GM12878 (cell line): ENCODE results near the gene NCBP1. TPM values are rescaled to one million over a fixed set of nuclear protein-coding genes. Genes with fewer than 3 reads are reported as not detected.

Experiments used
- ATAC-seq: fragments of 200-7000 bp; cut with Tn5 transposase; 3 replicates; pipeline ENCODE4 v1.9.1; 2020; ENCODE audit warnings: mild to moderate bottlenecking, moderate library complexity
- Bru-seq: library from RNA; stranded (reverse); fragments of 400-500 nt; gene quantifications from one replicate; lab custom pipeline; 2021; lab: Mats Ljungman, UMichigan
- BruChase-seq, 2 experiments: library from RNA; stranded (reverse); fragments of 400-500 nt; gene quantifications; one replicate each; lab custom pipeline; 2021; lab: Mats Ljungman, UMichigan
- BruUV-seq: library from RNA; stranded (reverse); fragments of 400-500 nt; replicated peaks from 2 replicates; lab custom pipeline; 2021; lab: Mats Ljungman, UMichigan
- CTCF ChIA-PET: fragments of 300-600 bp; sonication (Branson Sonifier 250); formaldehyde crosslinking; extraction: SDS; loops from one replicate; lab custom pipeline; 2021; ENCODE audit warnings: inconsistent platforms; lab: Yijun Ruan, JAX
- POLR2A ChIA-PET: fragments of 350-600 bp; formaldehyde crosslinking; extraction: SDS; loops from one replicate; lab custom pipeline; 2021; ENCODE audit warnings: inconsistent platforms; lab: Charles Lee
- RAD21 ChIA-PET: fragments of 300-600 bp; sonication (Branson Sonifier 250); formaldehyde crosslinking; loops from one replicate; lab custom pipeline; 2023; ENCODE audit warnings: antibody characterized with exemption; ENCODE audit not compliant: unreplicated experiment; lab: Charles Lee
- SMC1A ChIA-PET: fragments of 300-600 bp; sonication (Branson Sonifier 250); formaldehyde crosslinking; loops from one replicate; lab custom pipeline; 2023; ENCODE audit not compliant: unreplicated experiment, uncharacterized antibody; lab: Charles Lee
- DNase-seq: peaks from one replicate; pipeline ENCODE4 v3.0.0-alpha.2; 2011; ENCODE audit warnings: low read depth, low spot score
- FAIRE-seq: peaks from 3 replicates; lab custom pipeline; 2011; peaks lifted over from hg19 to GRCh38; lab: Jason Lieb, UNC
- H2AFZ ChIP-seq: 2 replicates; pipeline ENCODE4 v1.6.0; 2011; ENCODE audit warnings: low read depth, low read length, control low read depth; ENCODE audit not compliant: control insufficient read depth
- H3K27ac ChIP-seq: 2 replicates; pipeline ENCODE4 v1.5.1; 2011; ENCODE audit warnings: control low read depth; ENCODE audit not compliant: control insufficient read depth, insufficient read depth
- H3K27me3 ChIP-seq, 2 experiments: replicated peaks in 1 of 2; 2 replicates each; pipeline versions ENCODE4 v1.6.0 to v1.6.1; 2011; ENCODE audit warnings: low read length in 1 of 2; ENCODE audit not compliant: control insufficient read depth in 2 of 2, insufficient read depth in 2 of 2
- H3K36me3 ChIP-seq, 2 experiments: 2 replicates each; pipeline ENCODE4 v1.5.1; 2011; ENCODE audit warnings: low read length in 1 of 2; ENCODE audit not compliant: control insufficient read depth in 2 of 2, insufficient read depth in 2 of 2
- H3K4me1 ChIP-seq: 2 replicates; pipeline ENCODE4 v1.6.1; 2011; ENCODE audit warnings: mild to moderate bottlenecking, low read length, moderate library complexity, mixed read lengths; ENCODE audit not compliant: control insufficient read depth, insufficient read depth
- H3K4me2 ChIP-seq: 2 replicates; pipeline ENCODE4 v1.6.0; 2011; ENCODE audit warnings: control low read depth; ENCODE audit not compliant: control insufficient read depth, insufficient read depth
- H3K4me3 ChIP-seq: fragments of 200-600 bp; sonication (generic); 2 replicates; pipeline ENCODE4 v1.5.1; 2016
- H3K79me2 ChIP-seq: 2 replicates; pipeline ENCODE4 v1.6.0; 2011; ENCODE audit warnings: low read length; ENCODE audit not compliant: control insufficient read depth, insufficient read depth
- H3K9ac ChIP-seq: 2 replicates; pipeline ENCODE4 v1.8.0; 2011; ENCODE audit warnings: low read length, control low read depth, mixed read lengths; ENCODE audit not compliant: control insufficient read depth, insufficient read depth
- H3K9me3 ChIP-seq: replicated peaks from 3 replicates; pipeline ENCODE4 v1.5.1; 2011; ENCODE audit warnings: mild to moderate bottlenecking, low read length; ENCODE audit not compliant: control insufficient read depth, insufficient read depth
- H4K20me1 ChIP-seq: 2 replicates; pipeline ENCODE4 v1.6.0; 2011; ENCODE audit not compliant: control insufficient read depth, insufficient read depth
- EED ChIP-seq: sonication (generic); IDR thresholded peaks from 2 replicates; pipeline ENCODE4 v1.6.1; 2016; ENCODE audit warnings: antibody characterized with exemption, low read depth
- MEF2B ChIP-seq: fragments of 450-650 bp; IDR thresholded peaks from 2 replicates; pipeline ENCODE4 v1.6.1; 2018; ENCODE audit warnings: mild to moderate bottlenecking, moderate library complexity; ENCODE audit not compliant: partially characterized antibody, poor library complexity, severe bottlenecking
- MTA2 ChIP-seq: fragments of 450-650 bp; IDR thresholded peaks from 2 replicates; pipeline ENCODE4 v1.6.1; 2016; ENCODE audit warnings: low read depth, mild to moderate bottlenecking, moderate library complexity
- MYB ChIP-seq: fragments of 150-350 bp; IDR thresholded peaks from 2 replicates; pipeline ENCODE4 v1.6.1; 2014; ENCODE audit warnings: mild to moderate bottlenecking, low read depth, low read length, borderline replicate concordance
- SMAD5 ChIP-seq: IDR thresholded peaks from 2 replicates; pipeline ENCODE4 v1.6.1; 2016; ENCODE audit warnings: antibody characterized with exemption, low read depth
- SP1 ChIP-seq: IDR thresholded peaks from one replicate; pipeline ENCODE4 v1.6.1; 2011; ENCODE audit warnings: low read depth, low read length
- ZNF207 ChIP-seq: fragments of 450-650 bp; IDR thresholded peaks from 2 replicates; pipeline ENCODE4 v1.6.1; 2014; ENCODE audit warnings: antibody characterized with exemption, mild to moderate bottlenecking, borderline replicate concordance
- WGBS: methylation state at CpG from one replicate; pipeline ENCODE4 v1.1.6; 2016; ENCODE audit warnings: low lambda C conversion rate; ENCODE audit not compliant: insufficient replicate concordance, insufficient coverage; ENCODE audit errors: missing lambda C conversion rate; 5-methylcytosine and 5-hydroxymethylcytosine counted together
- in situ Hi-C: fragments of 300-500 bp; cut with MboI; formaldehyde crosslinking; loops from 9 replicates; pipeline ENCODE4 v1.14.3; 2018; ENCODE audit warnings: mixed read lengths
- intact Hi-C: fragments of 100-400 bp; cut with micrococcal nuclease; formaldehyde crosslinking; loops from one replicate; pipeline ENCODE4 v1.14.2; 2022; ENCODE audit not compliant: unreplicated experiment
- long read RNA-seq, 2 experiments: library from polyadenylated mRNA; unstranded; transcript quantifications; one replicate each; pipeline ENCODE4 v2.0.0, GENCODE V29; 2019 to 2020
- polyA minus RNA-seq, 3 experiments: library from RNA; depleted of rRNA, polyadenylated mRNA; stranded (reverse); fragments of >200 nt; gene quantifications; 2 replicates each; pipeline ENCODE4 v1.2.3, GENCODE V29; 2011
- polyA plus RNA-seq, 11 experiments: library from polyadenylated mRNA; depleted of rRNA in 4 of 11; unstranded in 6 of 11; stranded (reverse) in 5 of 11; fragments of >200 nt; fragmentation: Nextera tagmentation in 4 of 11; fragmentation: Illumina TruSeq in 1 of 11; extraction: Ambion mirVana in 4 of 11; extraction: Trizol in 1 of 11; gene quantifications; 1 replicate in 1 of 11; 2 replicates in 10 of 11; pipeline versions ENCODE4 v1.2.1 to v1.2.3, GENCODE V29; 2011 to 2016; ENCODE audit warnings: inconsistent platforms in 2 of 11, missing spikeins in 2 of 11, low read depth in 1 of 11
- total RNA-seq, 4 experiments: library from RNA; depleted of rRNA in 3 of 4; stranded (reverse); fragments of >200 nt in 3 of 4; fragmentation: Illumina TruSeq in 1 of 4; extraction: Trizol in 1 of 4; gene quantifications; 2 replicates each; pipeline versions ENCODE4 v1.2.1 to v1.2.3, GENCODE V29; 2013 to 2021
- TF ChIP-seq, protein P1 (sequence below): fragments of 450-650 bp; IDR thresholded peaks from 2 replicates; pipeline ENCODE4 v1.6.1; 2017; ENCODE audit warnings: mild to moderate bottlenecking, moderate library complexity

Gene NCBP1, protein sequence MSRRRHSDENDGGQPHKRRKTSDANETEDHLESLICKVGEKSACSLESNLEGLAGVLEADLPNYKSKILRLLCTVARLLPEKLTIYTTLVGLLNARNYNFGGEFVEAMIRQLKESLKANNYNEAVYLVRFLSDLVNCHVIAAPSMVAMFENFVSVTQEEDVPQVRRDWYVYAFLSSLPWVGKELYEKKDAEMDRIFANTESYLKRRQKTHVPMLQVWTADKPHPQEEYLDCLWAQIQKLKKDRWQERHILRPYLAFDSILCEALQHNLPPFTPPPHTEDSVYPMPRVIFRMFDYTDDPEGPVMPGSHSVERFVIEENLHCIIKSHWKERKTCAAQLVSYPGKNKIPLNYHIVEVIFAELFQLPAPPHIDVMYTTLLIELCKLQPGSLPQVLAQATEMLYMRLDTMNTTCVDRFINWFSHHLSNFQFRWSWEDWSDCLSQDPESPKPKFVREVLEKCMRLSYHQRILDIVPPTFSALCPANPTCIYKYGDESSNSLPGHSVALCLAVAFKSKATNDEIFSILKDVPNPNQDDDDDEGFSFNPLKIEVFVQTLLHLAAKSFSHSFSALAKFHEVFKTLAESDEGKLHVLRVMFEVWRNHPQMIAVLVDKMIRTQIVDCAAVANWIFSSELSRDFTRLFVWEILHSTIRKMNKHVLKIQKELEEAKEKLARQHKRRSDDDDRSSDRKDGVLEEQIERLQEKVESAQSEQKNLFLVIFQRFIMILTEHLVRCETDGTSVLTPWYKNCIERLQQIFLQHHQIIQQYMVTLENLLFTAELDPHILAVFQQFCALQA
- 69.0 and 71.8 TPM in 2 replicates for total RNA-seq (2013; cell fraction: nucleolus; rRNA removed)
- total RNA-seq (2014; rRNA removed) (32.2 and 38.0 TPM in 2 replicates), total RNA-seq (2014; rRNA removed; fragmentation: Illumina TruSeq; extraction: Trizol) (37.5 and 39.5 TPM in 2 replicates), total RNA-seq (2021) (32.4 and 39.5 TPM in 2 replicates), polyA plus RNA-seq (2011; rRNA removed) (34.1 and 52.0 TPM in 2 replicates), polyA plus RNA-seq (2014; fragmentation: Illumina TruSeq; extraction: Trizol) (38.0 and 44.0 TPM in 2 replicates), polyA plus RNA-seq (2014; fragmentation: Nextera tagmentation; extraction: Ambion mirVana) (10 to 100 TPM; 14.7 to 21.5 TPM), polyA plus RNA-seq (2014; rRNA removed) (22.7 and 29.2 TPM in 2 replicates), polyA plus RNA-seq (2016; fragmentation: Nextera tagmentation; extraction: Ambion mirVana) (10 to 100 TPM; 62.5 to 70.9 TPM), polyA minus RNA-seq (2011; rRNA and poly(A)+ RNA removed) (27.1 and 40.6 TPM in 2 replicates), Bru-seq, nascent RNA (percentile 89 among the genes with signal in this experiment), BruChase-seq, experiment 1, labeled RNA remaining after a 6-hour chase (percentile 79 among the genes with signal in this experiment), BruChase-seq, experiment 2, labeled RNA remaining after a 2-hour chase (percentile 84 among the genes with signal in this experiment)
- polyA plus RNA-seq (2011; ENCODE audit: low read depth) = 10.7 TPM
- 16.2 and 16.7 TPM in 2 replicates for polyA plus RNA-seq (2011; cell fraction: cytosol; rRNA removed)
- polyA plus RNA-seq (2011; cell fraction: nucleus; rRNA removed) = 26.2 and 31.1 TPM in 2 replicates
- polyA plus RNA-seq (2012) = 19.2 and 23.0 TPM in 2 replicates
- polyA minus RNA-seq (2011; cell fraction: cytosol; rRNA and poly(A)+ RNA removed) = 9.1 and 14.8 TPM in 2 replicates
- 24.4 and 36.5 TPM in 2 replicates for polyA minus RNA-seq (2011; cell fraction: nucleus; rRNA and poly(A)+ RNA removed)
- long read RNA-seq, experiment 1, full-length matches to known transcripts = 44 of 53 reads
- long read RNA-seq, experiment 1, partial matches to known transcripts = 4 of 53 reads
- long read RNA-seq, experiment 1, other reads (novel, unspliced or antisense) = 5 of 53 reads
- long read RNA-seq, experiment 2, full-length matches to known transcripts = 61 of 124 reads
- long read RNA-seq, experiment 2, partial matches to known transcripts = 49 of 124 reads
- long read RNA-seq, experiment 2, other reads (novel, unspliced or antisense) = 14 of 124 reads

GRCh38 chr9:97632985-97633858 lies at the start of gene NCBP1, which contains the start of gene TSTD2:
TSS of gene NCBP1 (plus strand) at chr9:97633821. CDS start at chr9:97633882, 61 bp downstream.
TSS of gene TSTD2 (minus strand) at chr9:97633368. CDS start at chr9:97627562, 5,806 bp downstream.
- H3K4me1 ChIP-seq = peaks cover 5% of the 10 kb centered on the region
- intact Hi-C loops = no loop called here
- DNase-seq (peak; percentile 92), FAIRE-seq (peak; percentile 99), ATAC-seq (peak; percentile 90)
- H4K20me1 ChIP-seq = no peaks in the 10 kb centered on the region
- H3K4me2 ChIP-seq = peak within 1 kb of the TSS; percentile 78
- ChIA-PET SMC1A (interaction anchor here (0.7 to 3.1 kb wide), 18 partner anchors 10 to 1518 kb away, joined by 3 to 16 read pairs (median 4); partner anchors contain the start of genes TBC1D2, TRMO and XPA), RAD21 (interaction anchor here (0.7 to 3.6 kb wide), 17 partner anchors 15 to 779 kb away, joined by 3 to 22 read pairs (median 4); partner anchors contain the start of genes TMOD1, XPA and ZNF782), POLR2A (interaction anchor here (0.6 to 2.2 kb wide), 15 partner anchors 10 to 779 kb away, joined by 3 to 22 read pairs (median 4); partner anchors contain the start of genes TMOD1, TRMO, XPA and ZNF782), CTCF (interaction anchor here (0.7 to 3.5 kb wide), 17 partner anchors 10 to 288 kb away, joined by 3 to 29 read pairs (median 4); partner anchors contain the start of genes TMOD1 and XPA)
- H3K4me3 ChIP-seq = peak within 1 kb of the TSS; percentile 96
- H3K27me3 ChIP-seq = no peaks in the 10 kb centered on the region
- no peaks in the 10 kb centered on the region for H3K9me3 ChIP-seq
- no peaks in the 10 kb centered on the region for H3K36me3 ChIP-seq
- no TSS peak for BruUV-seq
- in situ Hi-C loops = loop anchor here (25.0 kb wide), 1 partner anchor 1221 kb away; the partner anchor contains the start of gene ZNF367
- H3K79me2 ChIP-seq = peaks cover 74% of the 10 kb centered on the region
- peak within 1 kb of the TSS; percentile 87 for H3K9ac ChIP-seq
- peak within 1 kb of the TSS; percentile 97 for H2AFZ ChIP-seq
- WGBS = under 1% methylated on average over 80 of the region's 83 CpGs
- peak within 1 kb of the TSS; percentile 93 for H3K27ac ChIP-seq
- TF ChIP-seq ZNF207 (peak; percentile 50; the same call in 1 of the 2 replicates), EED (peak; percentile 84), MEF2B (peak; percentile 42), SP1 (peak; percentile 52), MYB (0 out of 2 replicates have a peak, but pooled peaks have one; percentile 35), SMAD5 (peak; percentile 71; the same call in 1 of the 2 replicates), MTA2 (peak; percentile 76)
- TF ChIP-seq, protein P1, sequence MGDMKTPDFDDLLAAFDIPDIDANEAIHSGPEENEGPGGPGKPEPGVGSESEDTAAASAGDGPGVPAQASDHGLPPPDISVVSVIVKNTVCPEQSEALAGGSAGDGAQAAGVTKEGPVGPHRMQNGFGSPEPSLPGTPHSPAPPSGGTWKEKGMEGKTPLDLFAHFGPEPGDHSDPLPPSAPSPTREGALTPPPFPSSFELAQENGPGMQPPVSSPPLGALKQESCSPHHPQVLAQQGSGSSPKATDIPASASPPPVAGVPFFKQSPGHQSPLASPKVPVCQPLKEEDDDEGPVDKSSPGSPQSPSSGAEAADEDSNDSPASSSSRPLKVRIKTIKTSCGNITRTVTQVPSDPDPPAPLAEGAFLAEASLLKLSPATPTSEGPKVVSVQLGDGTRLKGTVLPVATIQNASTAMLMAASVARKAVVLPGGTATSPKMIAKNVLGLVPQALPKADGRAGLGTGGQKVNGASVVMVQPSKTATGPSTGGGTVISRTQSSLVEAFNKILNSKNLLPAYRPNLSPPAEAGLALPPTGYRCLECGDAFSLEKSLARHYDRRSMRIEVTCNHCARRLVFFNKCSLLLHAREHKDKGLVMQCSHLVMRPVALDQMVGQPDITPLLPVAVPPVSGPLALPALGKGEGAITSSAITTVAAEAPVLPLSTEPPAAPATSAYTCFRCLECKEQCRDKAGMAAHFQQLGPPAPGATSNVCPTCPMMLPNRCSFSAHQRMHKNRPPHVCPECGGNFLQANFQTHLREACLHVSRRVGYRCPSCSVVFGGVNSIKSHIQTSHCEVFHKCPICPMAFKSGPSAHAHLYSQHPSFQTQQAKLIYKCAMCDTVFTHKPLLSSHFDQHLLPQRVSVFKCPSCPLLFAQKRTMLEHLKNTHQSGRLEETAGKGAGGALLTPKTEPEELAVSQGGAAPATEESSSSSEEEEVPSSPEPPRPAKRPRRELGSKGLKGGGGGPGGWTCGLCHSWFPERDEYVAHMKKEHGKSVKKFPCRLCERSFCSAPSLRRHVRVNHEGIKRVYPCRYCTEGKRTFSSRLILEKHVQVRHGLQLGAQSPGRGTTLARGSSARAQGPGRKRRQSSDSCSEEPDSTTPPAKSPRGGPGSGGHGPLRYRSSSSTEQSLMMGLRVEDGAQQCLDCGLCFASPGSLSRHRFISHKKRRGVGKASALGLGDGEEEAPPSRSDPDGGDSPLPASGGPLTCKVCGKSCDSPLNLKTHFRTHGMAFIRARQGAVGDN = peak; percentile 24; the same call in 1 of the 2 replicates
